Loucy (cell line): Measurements from ENCODE around the gene PPA2.

Source experiments
- EZH2phosphoT487 ChIP-seq: fragments of 200-600 bp; IDR thresholded peaks from 2 replicates; pipeline ENCODE4 v1.6.1; 2018; ENCODE audit warnings: antibody characterized with exemption, mild to moderate bottlenecking, moderate library complexity, borderline replicate concordance
- TF ChIP-seq, protein P1 (sequence below): fragments of 200-600 bp; sonication (generic); conservative IDR thresholded peaks from 2 replicates; pipeline ENCODE4 v1.5.1; 2014; ENCODE audit warnings: mild to moderate bottlenecking, antibody characterized with exemption, low read length

DNA sequence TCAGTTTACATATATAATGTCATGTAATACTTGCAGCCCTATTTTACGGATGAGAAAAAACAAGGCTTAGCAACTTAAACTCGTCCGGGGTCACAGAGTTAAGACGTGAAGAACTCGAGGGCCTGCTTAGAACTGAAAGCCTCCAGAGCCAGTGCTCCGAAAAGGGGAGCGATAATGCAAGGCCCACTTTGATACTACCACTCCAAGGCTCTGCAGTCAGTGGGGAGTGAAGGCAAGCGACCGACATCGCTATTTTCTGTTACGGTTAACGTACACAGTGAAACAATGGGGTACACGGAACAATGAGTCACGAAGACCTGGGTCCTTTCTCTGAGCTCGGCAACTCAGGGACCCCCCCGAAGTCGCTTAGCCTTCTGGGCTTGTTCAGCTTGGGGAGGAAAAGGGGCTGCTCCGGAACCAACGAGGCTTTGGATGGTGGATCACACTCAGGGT, 965 bp downstream of the PPA2 start:
- TF ChIP-seq, protein P1, sequence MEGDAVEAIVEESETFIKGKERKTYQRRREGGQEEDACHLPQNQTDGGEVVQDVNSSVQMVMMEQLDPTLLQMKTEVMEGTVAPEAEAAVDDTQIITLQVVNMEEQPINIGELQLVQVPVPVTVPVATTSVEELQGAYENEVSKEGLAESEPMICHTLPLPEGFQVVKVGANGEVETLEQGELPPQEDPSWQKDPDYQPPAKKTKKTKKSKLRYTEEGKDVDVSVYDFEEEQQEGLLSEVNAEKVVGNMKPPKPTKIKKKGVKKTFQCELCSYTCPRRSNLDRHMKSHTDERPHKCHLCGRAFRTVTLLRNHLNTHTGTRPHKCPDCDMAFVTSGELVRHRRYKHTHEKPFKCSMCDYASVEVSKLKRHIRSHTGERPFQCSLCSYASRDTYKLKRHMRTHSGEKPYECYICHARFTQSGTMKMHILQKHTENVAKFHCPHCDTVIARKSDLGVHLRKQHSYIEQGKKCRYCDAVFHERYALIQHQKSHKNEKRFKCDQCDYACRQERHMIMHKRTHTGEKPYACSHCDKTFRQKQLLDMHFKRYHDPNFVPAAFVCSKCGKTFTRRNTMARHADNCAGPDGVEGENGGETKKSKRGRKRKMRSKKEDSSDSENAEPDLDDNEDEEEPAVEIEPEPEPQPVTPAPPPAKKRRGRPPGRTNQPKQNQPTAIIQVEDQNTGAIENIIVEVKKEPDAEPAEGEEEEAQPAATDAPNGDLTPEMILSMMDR: no peak
- TF ChIP-seq EZH2phosphoT487: no peak
